NT2/D1 (cell line): Measurements from ENCODE around the gene KRTAP6-1.

Experiments used
- YY1 ChIP-seq: IDR thresholded peaks from 2 replicates; pipeline ENCODE4 v1.6.1; 2011; ENCODE audit not compliant: insufficient read length, insufficient read depth
- ZNF274 ChIP-seq: IDR thresholded peaks from 2 replicates; pipeline ENCODE4 v1.6.1; 2011; ENCODE audit warnings: mild to moderate bottlenecking, low read depth, low read length

GRCh38 chr21:30628109-30628508, 14.4 kb upstream of the KRTAP6-1 start:
- TF ChIP-seq ZNF274 (no peak), YY1 (no peak)
